HG02852 (cell line): ENCODE results near the gene MTARC1.

Experiments used
- ATAC-seq: cut with Tn5 transposase; IDR thresholded peaks from one replicate; pipeline ENCODE4 v1.9.1; 2021; ENCODE audit warnings: mild to moderate bottlenecking, moderate library complexity; ENCODE audit not compliant: unreplicated experiment

Gene MTARC1

DNA sequence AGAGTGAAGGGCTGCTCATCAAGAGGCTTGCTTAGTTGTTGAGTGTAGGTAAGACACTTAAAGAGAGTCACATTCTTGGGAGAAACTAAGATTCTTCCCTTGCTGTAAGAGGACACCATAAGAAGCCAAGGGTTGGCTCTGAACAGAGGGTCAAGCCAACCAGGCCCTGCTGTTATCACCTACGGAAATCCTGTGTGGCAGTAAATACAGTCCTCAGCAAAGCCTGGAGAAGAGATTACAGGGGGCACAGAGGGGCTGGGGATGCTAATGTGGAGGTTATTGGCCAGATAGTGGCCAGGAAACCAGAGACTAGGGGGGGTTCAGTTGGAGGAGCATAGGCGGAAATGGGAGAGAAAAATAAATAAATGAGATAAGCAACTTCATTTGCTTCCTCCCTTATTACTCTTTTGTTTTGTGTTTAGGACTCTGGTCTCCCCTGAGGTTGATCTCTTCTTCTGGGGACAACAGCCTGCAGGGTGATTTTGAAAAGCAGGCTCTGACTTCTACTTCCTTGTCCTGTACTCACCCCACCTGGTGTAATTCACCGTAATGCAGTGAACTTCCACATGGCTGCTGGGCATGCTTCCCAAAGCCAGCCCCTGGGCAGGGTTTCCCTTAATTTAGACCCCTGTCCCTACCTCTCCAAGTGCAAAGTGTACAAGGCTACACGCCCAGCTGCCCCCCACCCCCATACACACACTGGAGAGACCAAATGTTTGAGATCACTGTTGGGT is 40.9 kb downstream of the MTARC1 start:
- ATAC-seq: no peak

DNA sequence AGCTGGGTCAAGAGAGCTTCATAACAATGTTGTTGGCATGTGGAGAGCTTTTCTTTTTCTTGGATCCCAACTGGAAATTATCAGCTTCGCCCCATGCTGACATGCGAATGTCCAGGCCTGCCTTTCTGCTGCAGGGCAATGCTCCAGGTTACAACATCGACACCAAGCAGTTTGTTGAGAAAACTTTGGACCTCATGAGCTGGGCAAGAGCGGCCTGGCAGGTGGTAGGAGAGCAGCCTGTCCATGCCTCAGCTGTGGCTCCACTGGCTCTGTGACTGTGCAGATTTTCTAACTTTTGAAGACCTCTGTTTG is 41.4 kb downstream of the MTARC1 start:
- ATAC-seq: no peak

DNA sequence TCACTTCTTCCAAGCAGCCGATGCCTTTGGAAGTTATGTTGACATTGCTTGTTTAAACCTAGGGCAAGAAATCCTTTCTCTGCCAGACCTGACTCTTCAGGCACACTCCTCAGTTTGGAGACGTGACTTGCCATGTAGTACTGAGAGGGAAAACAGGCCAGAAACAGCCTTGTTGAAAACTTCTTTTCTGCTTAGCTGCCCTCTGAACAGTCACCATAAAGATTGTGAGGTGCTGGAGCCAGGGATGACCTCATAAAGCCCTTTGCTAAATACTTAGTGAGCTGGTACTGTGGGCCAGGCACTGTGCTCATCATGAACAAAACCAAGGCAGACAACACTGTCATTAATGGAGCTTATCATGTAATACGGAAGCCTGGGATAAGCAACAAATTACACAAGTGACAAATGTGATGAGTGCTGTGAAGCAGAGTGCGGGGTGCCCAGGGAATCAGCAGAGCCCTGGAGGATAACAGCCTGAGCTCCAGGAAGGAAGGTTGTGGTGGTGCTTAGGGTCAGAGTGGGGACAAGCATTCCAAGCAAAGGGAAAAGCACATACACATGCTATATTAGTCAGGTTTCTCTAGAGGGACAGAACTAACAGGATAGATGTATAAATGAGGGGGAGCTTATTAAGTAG is 42.4 kb downstream of the MTARC1 start:
- no peak for ATAC-seq

DNA sequence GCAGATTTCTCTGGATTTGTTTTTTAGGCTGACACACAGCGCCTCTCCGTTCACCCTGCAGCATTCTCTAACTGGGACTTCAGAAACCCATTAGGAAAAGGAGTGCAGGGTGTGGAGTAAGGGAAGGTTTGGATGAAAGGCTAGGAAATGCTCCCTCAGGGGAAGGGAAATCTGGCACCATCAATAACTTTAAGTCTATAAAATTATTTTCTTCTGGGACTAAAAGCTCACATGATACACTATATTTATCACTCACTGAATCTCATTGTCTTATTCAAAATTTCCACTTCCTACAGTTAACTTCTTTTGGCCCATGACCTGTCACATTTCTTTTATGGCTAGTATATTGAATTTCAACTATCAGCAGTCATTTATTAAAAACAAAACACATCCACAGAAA is 46.7 kb downstream of the MTARC1 start:
- ATAC-seq: no peak

DNA sequence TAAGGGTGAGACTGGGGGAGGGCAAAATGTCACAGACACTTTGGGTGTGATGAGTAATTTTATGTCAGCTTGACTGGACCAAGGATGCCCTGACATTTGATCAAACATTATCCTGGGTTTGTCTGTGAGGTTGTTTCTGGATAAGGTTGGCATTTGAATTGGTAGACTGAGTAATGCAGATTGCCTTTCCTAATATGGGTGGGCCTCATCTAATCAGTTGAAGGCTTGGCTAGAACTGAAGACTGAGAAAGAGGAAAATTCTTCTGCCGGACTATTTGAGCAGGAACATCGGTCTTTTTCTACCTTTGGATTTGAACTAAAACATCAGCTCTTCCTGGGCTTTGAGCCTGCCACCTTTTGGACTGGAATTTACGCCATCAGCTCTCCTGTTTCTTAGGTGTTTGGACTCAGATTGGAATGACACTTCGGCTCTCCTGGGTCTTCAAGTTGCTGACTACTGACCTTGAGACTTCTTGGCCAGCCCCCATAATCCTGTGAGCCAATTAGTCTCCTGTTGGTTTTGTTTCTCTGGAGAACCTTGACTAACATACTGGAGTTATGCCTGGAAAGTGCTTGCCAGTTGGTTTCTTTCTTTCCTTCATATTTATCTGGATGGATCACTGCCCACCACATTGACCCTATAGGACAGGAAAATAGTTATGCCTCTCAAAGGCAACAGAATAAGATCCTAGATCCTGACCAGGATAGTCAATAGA is 47.6 kb downstream of the MTARC1 start:
- ATAC-seq: no peak
